Left lung (tissue), 10 donors: ENCODE measurements around the gene WDR27. TPM values are rescaled to one million over a fixed set of nuclear protein-coding genes. Genes with fewer than 3 reads are reported as not detected.

ENCODE experiments used
- ATAC-seq: fragments of 200-7000 bp; cut with Tn5 transposase; one replicate; pipeline ENCODE4 v1.9.1; 2020; ENCODE audit warnings: moderate library complexity
- DNase-seq, 4 donors: peaks; one replicate each; pipeline ENCODE4 v3.0.0-alpha.2; 2013 to 2020
- H3K27ac ChIP-seq, 2 donors: fragments of 200-600 bp; sonication (generic) in 1 of 2; one replicate each; pipeline versions ENCODE4 v1.5.0 to v1.8.0; 2020 to 2021
- H3K27me3 ChIP-seq, 2 donors: fragments of 200-600 bp; sonication (generic) in 1 of 2; one replicate each; pipeline versions ENCODE4 v1.5.0 to v1.8.0; 2020 to 2021
- H3K36me3 ChIP-seq, 2 donors: fragments of 200-600 bp; sonication (generic) in 1 of 2; one replicate each; pipeline versions ENCODE4 v1.5.0 to v1.8.0; 2020 to 2021
- H3K4me1 ChIP-seq, 2 donors: fragments of 200-600 bp; one replicate each; pipeline ENCODE4 v1.8.0; 2021
- H3K4me3 ChIP-seq, 2 donors: fragments of 200-600 bp; sonication (generic) in 1 of 2; one replicate each; pipeline versions ENCODE4 v1.5.0 to v1.8.0; 2020 to 2021; ENCODE audit warnings: mild to moderate bottlenecking in 1 of 2
- H3K9me3 ChIP-seq, 2 donors: fragments of 200-600 bp; sonication (generic) in 1 of 2; one replicate each; pipeline versions ENCODE4 v1.5.0 to v1.8.0; 2020 to 2021
- intact Hi-C, 2 donors: fragments of 100-400 bp; cut with DNase I; formaldehyde crosslinking; loops; one replicate each; pipeline versions ENCODE4 v1.11.2 to v1.14.2; 2022
- polyA plus RNA-seq, 6 donors: library from polyadenylated mRNA; unstranded; fragments of 120-200 nt; gene quantifications; one replicate each; pipeline ENCODE4 v1.2.1, GENCODE V29; 2013; ENCODE audit not compliant: insufficient read length in 6 of 6
- total RNA-seq, 2 donors: library from RNA; stranded (reverse); fragmentation: NEBNext Ultra II Directional; extraction: Animal tissue kit (Norgen Biotek cat#: 25700); gene quantifications; one replicate each; pipeline ENCODE4 v1.2.1, GENCODE V29; 2021
- TF ChIP-seq, protein P1 (sequence below), 2 donors: fragments of 200-600 bp; sonication (generic) in 1 of 2; IDR thresholded peaks; one replicate each; pipeline versions ENCODE4 v1.5.0 to v1.8.0; 2021; ENCODE audit warnings: antibody characterized with exemption in 2 of 2
- donor health status: DM: no; HTN: yes; CAD: no.
- donor health status: DM: no; HTN: no; CAD: no.

Gene WDR27
- total and polyA plus RNA-seq, 8 donors: 31.3 to 104 (median 86.3) TPM

DNA sequence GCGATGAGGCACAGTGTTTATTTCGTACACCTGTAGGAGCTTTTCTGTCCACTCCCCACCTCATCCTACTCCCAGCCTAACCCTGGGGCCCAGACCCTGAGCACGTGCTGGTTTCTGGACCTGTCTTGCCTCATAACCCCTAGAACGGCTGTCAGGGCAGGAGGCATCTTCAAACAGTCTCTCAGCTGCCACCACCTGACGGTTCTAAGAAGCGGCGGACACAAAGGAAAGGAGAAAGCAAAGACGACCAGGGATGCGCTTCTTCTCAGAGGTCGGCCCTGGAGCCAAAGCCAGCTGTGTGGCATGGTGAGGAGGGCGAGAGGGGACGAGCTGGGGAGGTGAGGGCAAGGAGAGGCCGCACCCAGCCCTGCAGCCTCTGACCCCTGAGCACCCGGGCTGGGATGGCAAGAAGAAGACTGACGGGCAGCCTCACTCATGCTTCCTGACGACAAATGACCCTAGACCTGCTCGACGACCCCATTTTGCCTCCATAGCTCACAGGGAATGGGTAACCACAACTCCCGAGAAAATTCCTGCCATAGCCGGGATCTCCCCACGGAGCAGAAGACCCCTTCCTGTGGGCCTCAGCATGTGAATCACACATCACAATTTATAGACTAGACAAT is 62.1 kb downstream of the WDR27 start:
- DNase-seq (no peak), ATAC-seq (no peak)
- Histone ChIP-seq H3K9me3 (no peaks in the 10 kb centered on the region), H3K4me3 (no peak overlapping the region), H3K27ac (no peak overlapping the region), H3K36me3 (no peaks in the 10 kb centered on the region), H3K27me3 (no peaks in the 10 kb centered on the region), H3K4me1 (no peaks in the 10 kb centered on the region)
- TF ChIP-seq, protein P1, sequence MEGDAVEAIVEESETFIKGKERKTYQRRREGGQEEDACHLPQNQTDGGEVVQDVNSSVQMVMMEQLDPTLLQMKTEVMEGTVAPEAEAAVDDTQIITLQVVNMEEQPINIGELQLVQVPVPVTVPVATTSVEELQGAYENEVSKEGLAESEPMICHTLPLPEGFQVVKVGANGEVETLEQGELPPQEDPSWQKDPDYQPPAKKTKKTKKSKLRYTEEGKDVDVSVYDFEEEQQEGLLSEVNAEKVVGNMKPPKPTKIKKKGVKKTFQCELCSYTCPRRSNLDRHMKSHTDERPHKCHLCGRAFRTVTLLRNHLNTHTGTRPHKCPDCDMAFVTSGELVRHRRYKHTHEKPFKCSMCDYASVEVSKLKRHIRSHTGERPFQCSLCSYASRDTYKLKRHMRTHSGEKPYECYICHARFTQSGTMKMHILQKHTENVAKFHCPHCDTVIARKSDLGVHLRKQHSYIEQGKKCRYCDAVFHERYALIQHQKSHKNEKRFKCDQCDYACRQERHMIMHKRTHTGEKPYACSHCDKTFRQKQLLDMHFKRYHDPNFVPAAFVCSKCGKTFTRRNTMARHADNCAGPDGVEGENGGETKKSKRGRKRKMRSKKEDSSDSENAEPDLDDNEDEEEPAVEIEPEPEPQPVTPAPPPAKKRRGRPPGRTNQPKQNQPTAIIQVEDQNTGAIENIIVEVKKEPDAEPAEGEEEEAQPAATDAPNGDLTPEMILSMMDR (IDR thresholded peaks at IDR 0.05): no peak
- intact Hi-C loops: no loop called here

DNA sequence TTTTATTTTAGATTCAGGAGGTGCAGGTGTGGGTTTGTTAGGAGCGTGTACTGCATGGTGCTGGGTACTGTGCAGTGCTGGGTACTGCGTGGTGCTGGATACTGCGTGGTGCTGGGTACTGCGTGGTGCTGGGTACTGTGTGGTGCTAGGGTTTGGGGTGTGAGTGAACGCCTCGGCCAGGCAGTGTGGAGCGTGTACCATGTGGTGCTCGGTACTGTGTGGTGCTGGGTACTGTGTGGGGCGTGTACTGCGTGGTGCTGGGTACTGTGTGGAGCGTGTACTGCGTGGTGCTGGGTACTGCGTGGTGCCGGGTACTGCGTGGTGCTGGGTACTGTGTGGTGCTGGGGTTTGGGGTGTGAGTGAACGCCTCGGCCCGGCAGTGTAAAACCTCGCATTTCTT is 62.9 kb downstream of the WDR27 start:
- no peak for DNase-seq
- no peak for ATAC-seq
- Histone ChIP-seq H3K36me3 (peaks cover 0 to 5% of the 10 kb centered on the region in 2 donors), H3K27me3 (no peaks in the 10 kb centered on the region), H3K4me1 (no peaks in the 10 kb centered on the region), H3K27ac (no peak overlapping the region), H3K4me3 (no peak overlapping the region), H3K9me3 (no peaks in the 10 kb centered on the region)
- intact Hi-C loops: no loop called here
- TF ChIP-seq, protein P1 (IDR thresholded peaks at IDR 0.05): no peak

DNA sequence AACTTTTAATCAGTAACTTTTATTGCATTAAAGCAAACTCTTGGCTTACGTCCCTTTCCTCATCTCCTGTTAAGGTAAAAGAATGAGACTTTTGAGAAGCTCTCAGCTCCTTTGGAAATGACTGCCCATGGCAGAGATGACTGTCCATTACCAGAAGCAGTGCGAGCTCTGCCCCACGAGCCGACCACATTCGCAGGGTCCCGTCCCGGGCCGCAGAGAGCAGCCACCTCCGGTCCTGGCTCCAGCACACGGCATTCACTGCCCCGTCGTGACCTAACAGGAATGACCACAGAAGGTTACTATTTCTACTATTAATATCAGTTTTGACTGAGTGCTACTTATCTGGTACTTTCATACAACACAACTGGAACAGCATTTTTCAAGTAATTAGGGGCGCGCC is 63.4 kb downstream of the WDR27 start:
- ATAC-seq: no peak
- no peaks in the 10 kb centered on the region for H3K9me3 ChIP-seq

DNA sequence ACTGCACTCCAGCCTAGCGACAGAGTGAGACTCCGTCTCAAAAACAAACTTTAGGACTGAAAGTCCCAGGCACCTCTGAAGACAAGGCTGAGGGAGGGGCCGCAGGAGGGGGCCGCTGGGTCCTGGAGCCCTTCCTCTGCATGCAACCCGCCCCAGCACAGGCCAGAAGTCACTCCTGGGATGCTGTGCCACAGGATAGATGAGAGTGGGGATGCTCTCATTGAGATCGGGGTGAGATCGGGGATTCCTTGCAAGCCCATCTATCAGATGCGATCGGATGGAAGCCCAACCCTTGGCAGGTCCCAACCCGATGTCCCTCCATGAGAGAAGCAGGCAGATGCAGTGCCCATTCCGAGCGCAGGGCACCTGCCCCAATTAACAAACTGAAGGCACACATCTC is 66.5 kb downstream of the WDR27 start:
- Histone ChIP-seq H3K4me1 (no peaks in the 10 kb centered on the region), H3K27ac (no peak overlapping the region), H3K9me3 (no peaks in the 10 kb centered on the region), H3K36me3 (peaks cover 0 to 15% of the 10 kb centered on the region in 2 donors), H3K4me3 (no peak overlapping the region), H3K27me3 (no peaks in the 10 kb centered on the region)
- DNase-seq: no peak
- intact Hi-C loops: no loop called here
- TF ChIP-seq, protein P1 (IDR thresholded peaks at IDR 0.05): no peak
- ATAC-seq: no peak

More for the DNA sequence above, 63.4 kb downstream of the WDR27 start:
- no peak overlapping the region for H3K4me3 ChIP-seq
- intact Hi-C loops: no loop called here
- no peaks in the 10 kb centered on the region for H3K4me1 ChIP-seq
- no peak overlapping the region for H3K27ac ChIP-seq
- no peak for DNase-seq
- TF ChIP-seq, protein P1 (IDR thresholded peaks at IDR 0.05): no peak
- peaks cover 0 to 6% of the 10 kb centered on the region in 2 donors for H3K36me3 ChIP-seq
- H3K27me3 ChIP-seq: no peaks in the 10 kb centered on the region

DNA sequence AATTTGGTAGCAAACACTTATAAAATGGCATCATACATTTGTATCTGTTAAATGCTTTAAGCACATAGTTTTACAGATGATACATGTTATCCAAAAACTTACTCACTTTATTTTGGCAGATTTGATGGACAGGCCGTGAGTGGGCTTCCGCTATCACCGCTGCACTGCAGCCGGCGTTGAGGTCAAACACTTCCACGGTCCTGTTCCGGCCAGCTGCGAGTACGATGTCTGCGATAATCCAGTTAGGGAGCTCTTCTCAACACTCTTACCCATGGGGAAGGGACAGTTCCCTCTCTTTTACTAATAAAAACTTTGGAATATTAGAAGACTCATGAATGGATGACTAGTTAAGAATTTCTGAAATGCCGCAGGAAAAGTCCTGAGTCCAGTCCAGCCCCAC is 69.0 kb downstream of the WDR27 start:
- no peak for DNase-seq
- no peaks in the 10 kb centered on the region for H3K9me3 ChIP-seq
- TF ChIP-seq, protein P1 (IDR thresholded peaks at IDR 0.05): no peak
- peaks cover 0 to 15% of the 10 kb centered on the region in 2 donors for H3K36me3 ChIP-seq
- H3K27me3 ChIP-seq: no peaks in the 10 kb centered on the region
- H3K4me1 ChIP-seq: no peaks in the 10 kb centered on the region
- H3K27ac ChIP-seq: no peak overlapping the region
- no peak for ATAC-seq
- H3K4me3 ChIP-seq: no peak overlapping the region
- intact Hi-C loops: no loop called here
